Tibial nerve (tissue), 4 donors: ENCODE measurements around the gene P2RX6.

Experiments used
- CTCF ChIP-seq, 5 experiments: fragments of 200-600 bp in 3 of 5; fragments of 450-650 bp in 2 of 5; sonication (generic) in 3 of 5; IDR thresholded peaks; one replicate each; pipeline ENCODE4 v1.5.1; 2016 to 2019; ENCODE audit warnings: antibody characterized with exemption in 5 of 5, mild to moderate bottlenecking in 3 of 5, moderate library complexity in 2 of 5
- EP300 ChIP-seq, 2 donors: sonication (generic); formaldehyde crosslinking; IDR thresholded peaks; one replicate each; pipeline ENCODE4 v1.6.1; 2017; ENCODE audit warnings: antibody characterized with exemption in 2 of 2, mild to moderate bottlenecking in 1 of 2

- no peak for TF ChIP-seq EP300 (IDR thresholded peaks at IDR 0.05)
- TF ChIP-seq CTCF (IDR thresholded peaks at IDR 0.05): no peak
Measured at GRCh38 chr22:21044931-21045584, 30.1 kb downstream of the P2RX6 start.
